ENCODE results near the gene COL26A1.

GRCh38 chr7:101441890-101442289 is 79.2 kb downstream of the COL26A1 start:
- no peak for TF ChIP-seq EZH2phosphoT487 (IDR thresholded peaks at IDR 0.05; ENCODE audit: borderline replicate concordance, low read length)
- TF ChIP-seq EZH2 (IDR thresholded peaks at IDR 0.05; ENCODE audit: low read length, unreplicated experiment), result no peak

Measured in PC-3 (cell line).